ENCODE data around the gene SLC47A1. TPM values are rescaled to one million over a fixed set of nuclear protein-coding genes. Genes with fewer than 3 reads are reported as not detected.
"Not testable (repeated sequence)": the region's sequence is repeated elsewhere in the genome, so short reads cannot be mapped to it uniquely, and the experiment has no call there.

Gene SLC47A1
- total RNA-seq, 2 experiments from 2014 or later = not detected

- Histone ChIP-seq H3K9me3 (ENCODE audit: control insufficient read depth in 1 of 2, insufficient read depth in 1 of 2, low read length in 2 of 2) (no peaks in the 10 kb centered on the region), H3K4me3 (ENCODE audit: low read length) (no peak overlapping the region), H3K27me3 (ENCODE audit: control insufficient read depth in 1 of 2, insufficient read depth in 2 of 2, low read length in 2 of 2) (no peaks in the 10 kb centered on the region), H3K27ac (ENCODE audit: low read depth in 1 of 2, low read length in 2 of 2) (no peak overlapping the region), H3K4me1 (ENCODE audit: insufficient read depth, low read length) (peaks cover 4% of the 10 kb centered on the region), H3K36me3 (ENCODE audit: insufficient read depth, low read length) (no peaks in the 10 kb centered on the region)
- CTCF ChIA-PET = interaction anchor here (0.8 to 1.8 kb wide), 5 partner anchors 132 to 252 kb away, joined by 3 to 7 read pairs (median 4); partner anchors contain the start of gene B9D1
- ATAC-seq (ENCODE audit: poor library complexity) (peak; percentile 75), DNase-seq (peak; percentile 42 to 84 (median 62))
- POLR2A ChIA-PET = interaction anchor here (1.0 kb wide), 1 partner anchor 258 kb away, joined by 4 read pairs; no protein-coding TSS in a partner anchor
- peak; percentile 94 for TF ChIP-seq CTCF (IDR thresholded peaks at IDR 0.05)
- Mint-ChIP-seq H3K36me3 (ENCODE audit: low read depth) (no peaks in the 10 kb centered on the region), H3K4me3 (no peak overlapping the region), H3K27me3 (no peaks in the 10 kb centered on the region), H3K4me1 (ENCODE audit: low read depth) (peaks cover 6% of the 10 kb centered on the region), H3K9me3 (no peaks in the 10 kb centered on the region), H3K27ac (peak overlapping the region; percentile 12)
- intact Hi-C loops (cut with DNase I, micrococcal nuclease) = loop anchor here (1.0 to 10.0 kb wide), 7 partner anchors 133 to 601 kb away; partner anchors contain the start of genes ALDH3A2 (in 2 of the 2), B9D1 (in 1 of the 2) and MAPK7 (in 1 of the 2)
Measured at GRCh38 chr17:19513897-19514488, 19.7 kb upstream of the SLC47A1 start.

GRCh38 chr17:19517699-19518098, 16.0 kb upstream of the SLC47A1 start:
- no peak overlapping the region for H3K4me3 ChIP-seq (ENCODE audit: low read length)
- Mint-ChIP-seq H3K27me3 (no peaks in the 10 kb centered on the region), H3K36me3 (ENCODE audit: low read depth) (no peaks in the 10 kb centered on the region), H3K4me1 (ENCODE audit: low read depth) (peaks cover 6% of the 10 kb centered on the region), H3K4me3 (no peak overlapping the region), H3K9me3 (no peaks in the 10 kb centered on the region), H3K27ac (no peak overlapping the region)
- ATAC-seq (ENCODE audit: poor library complexity) (no peak), DNase-seq (no peak)
- peaks cover 4% of the 10 kb centered on the region for H3K4me1 ChIP-seq (ENCODE audit: insufficient read depth, low read length)
- ChIA-PET POLR2A (no interaction called here), CTCF (interaction anchor here (1.1 to 2.6 kb wide), 2 partner anchors 227 to 245 kb away, joined by 3 to 9 read pairs; no protein-coding TSS in a partner anchor)
- H3K27me3 ChIP-seq (ENCODE audit: control insufficient read depth in 1 of 2, insufficient read depth in 2 of 2, low read length in 2 of 2) = no peaks in the 10 kb centered on the region
- TF ChIP-seq CTCF (IDR thresholded peaks at IDR 0.05) = no peak
- intact Hi-C loops (cut with DNase I, micrococcal nuclease) = loop anchor here in 1 of 2 experiments (10.0 kb wide), 1 partner anchor 597 kb away; no protein-coding TSS in a partner anchor
- no peaks in the 10 kb centered on the region for H3K9me3 ChIP-seq (ENCODE audit: control insufficient read depth in 1 of 2, insufficient read depth in 1 of 2, low read length in 2 of 2)
- no peaks in the 10 kb centered on the region for H3K36me3 ChIP-seq (ENCODE audit: insufficient read depth, low read length)
- H3K27ac ChIP-seq (ENCODE audit: low read depth in 1 of 2, low read length in 2 of 2) = no peak overlapping the region

GRCh38 chr17:19519388-19520291, 14.0 kb upstream of the SLC47A1 start:
- H3K27ac ChIP-seq (ENCODE audit: low read depth in 1 of 2, low read length in 2 of 2); H3K4me1 Mint-ChIP-seq (ENCODE audit: low read depth); H3K27ac Mint-ChIP-seq; DNase-seq; H3K36me3 ChIP-seq (ENCODE audit: insufficient read depth, low read length); H3K9me3 ChIP-seq (ENCODE audit: control insufficient read depth in 1 of 2, insufficient read depth in 1 of 2, low read length in 2 of 2); H3K9me3 Mint-ChIP-seq; H3K4me3 Mint-ChIP-seq; H3K36me3 Mint-ChIP-seq (ENCODE audit: low read depth); H3K27me3 ChIP-seq (ENCODE audit: control insufficient read depth in 1 of 2, insufficient read depth in 2 of 2, low read length in 2 of 2); H3K4me3 ChIP-seq (ENCODE audit: low read length); H3K27me3 Mint-ChIP-seq; H3K4me1 ChIP-seq (ENCODE audit: insufficient read depth, low read length); ATAC-seq (ENCODE audit: poor library complexity): not testable (repeated sequence)
- ChIA-PET CTCF (interaction anchor here (2.6 kb wide), 1 partner anchor 243 kb away, joined by 9 read pairs; no protein-coding TSS in a partner anchor), POLR2A (interaction anchor here (1.1 kb wide), 1 partner anchor 252 kb away, joined by 3 read pairs; no protein-coding TSS in a partner anchor)
- intact Hi-C loops (cut with DNase I, micrococcal nuclease) = loop anchor here in 1 of 2 experiments (10.0 kb wide), 1 partner anchor 595 kb away; no protein-coding TSS in a partner anchor
